ENCODE data around the gene SBK2. TPM values are rescaled to one million over a fixed set of nuclear protein-coding genes. Genes with fewer than 3 reads are reported as not detected.
A peak's percentile ranks its signal among the peaks of the same experiment; 100 is the strongest.

SBK2 gene
- total and polyA plus RNA-seq, 9 of the 15 experiments (the other 6 are each of a cell fraction or from before 2014, with no cell fraction given), result not detected

- TF ChIP-seq CC2D1A (IDR thresholded peaks at IDR 0.05) (0 out of 2 replicates have a peak, but pooled peaks have one; percentile 18), KDM1A (IDR thresholded peaks at IDR 0.05) (peak in 1 of 2 experiments; percentile 53; a peak in 1 of 4 replicates), PBX2 (CRISPR knock-in tag; IDR thresholded peaks at IDR 0.05; ENCODE audit: low read depth) (no peak), PBX2 (tag; conservative IDR thresholded peaks at IDR 0.05; ENCODE audit: low read depth) (peak; percentile 48), NFE2L1 (tag; IDR thresholded peaks at IDR 0.05; ENCODE audit: borderline replicate concordance, low read depth) (no peak), ZBTB2 (IDR thresholded peaks at IDR 0.05) (0 out of 2 replicates have a peak, but pooled peaks have one; percentile 14), TEAD1 (CRISPR knock-in tag; IDR thresholded peaks at IDR 0.05) (peak in 1 of 2 experiments; percentile 62; a peak in 1 of 4 replicates), ZNF766 (CRISPR knock-in tag; conservative IDR thresholded peaks at IDR 0.05) (peak; percentile 40; the same call in 1 of the 2 replicates), RUNX1 (IDR thresholded peaks at IDR 0.05; ENCODE audit: low read depth) (no peak), LCOR (CRISPR knock-in tag; IDR thresholded peaks at IDR 0.05) (0 out of 2 replicates have a peak, but pooled peaks have one; percentile 48), ARID4B (CRISPR knock-in tag; IDR thresholded peaks at IDR 0.05) (peak; percentile 74), SIN3A (IDR thresholded peaks at IDR 0.05; ENCODE audit: borderline replicate concordance in 2 of 2, control insufficient read depth in 1 of 2, low read depth in 2 of 2, low read length in 2 of 2) (peak in 1 of 2 experiments; percentile 37; a peak in 1 of 4 replicates), NELFE (IDR thresholded peaks at IDR 0.05; ENCODE audit: insufficient read depth, insufficient read length) (no peak), HDAC1 (IDR thresholded peaks at IDR 0.05) (peak; percentile 37 to 45; a peak in 2 of 4 replicates), ZNF184 (CRISPR knock-in tag; IDR thresholded peaks at IDR 0.05) (no peak), ARNT (IDR thresholded peaks at IDR 0.05) (0 out of 4 replicates have a peak, but pooled peaks of 1 of the 2 experiments have one; percentile 24), CBX3 (IDR thresholded peaks at IDR 0.05; ENCODE audit: borderline replicate concordance in 1 of 2, low read length in 2 of 2) (peak in 1 of 2 experiments; percentile 64; a peak in 1 of 3 replicates), NR1H2 (CRISPR knock-in tag; IDR thresholded peaks at IDR 0.05) (0 out of 2 replicates have a peak, but pooled peaks have one; percentile 31)
Measured at GRCh38 chr19:55581145-55581822, 44.4 kb upstream of the SBK2 start (continued).
